ENCODE data around the gene LENG1.
A peak's percentile ranks its signal among the peaks of the same experiment; 100 is the strongest.

GRCh38 chr19:54137699-54138488 is 21.6 kb downstream of the LENG1 start, which contains the start of gene CNOT3:
- TF ChIP-seq, protein P1, sequence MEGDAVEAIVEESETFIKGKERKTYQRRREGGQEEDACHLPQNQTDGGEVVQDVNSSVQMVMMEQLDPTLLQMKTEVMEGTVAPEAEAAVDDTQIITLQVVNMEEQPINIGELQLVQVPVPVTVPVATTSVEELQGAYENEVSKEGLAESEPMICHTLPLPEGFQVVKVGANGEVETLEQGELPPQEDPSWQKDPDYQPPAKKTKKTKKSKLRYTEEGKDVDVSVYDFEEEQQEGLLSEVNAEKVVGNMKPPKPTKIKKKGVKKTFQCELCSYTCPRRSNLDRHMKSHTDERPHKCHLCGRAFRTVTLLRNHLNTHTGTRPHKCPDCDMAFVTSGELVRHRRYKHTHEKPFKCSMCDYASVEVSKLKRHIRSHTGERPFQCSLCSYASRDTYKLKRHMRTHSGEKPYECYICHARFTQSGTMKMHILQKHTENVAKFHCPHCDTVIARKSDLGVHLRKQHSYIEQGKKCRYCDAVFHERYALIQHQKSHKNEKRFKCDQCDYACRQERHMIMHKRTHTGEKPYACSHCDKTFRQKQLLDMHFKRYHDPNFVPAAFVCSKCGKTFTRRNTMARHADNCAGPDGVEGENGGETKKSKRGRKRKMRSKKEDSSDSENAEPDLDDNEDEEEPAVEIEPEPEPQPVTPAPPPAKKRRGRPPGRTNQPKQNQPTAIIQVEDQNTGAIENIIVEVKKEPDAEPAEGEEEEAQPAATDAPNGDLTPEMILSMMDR (IDR thresholded peaks at IDR 0.05): peak in 1 of 6 experiments; percentile 25
- TF ChIP-seq POLR2A (IDR thresholded peaks at IDR 0.05): peak in 3 of 4 donors; percentile 83 to 89 (median 88)
